HG03575 (cell line): Measurements from ENCODE around the gene MEGF11.

Experiments
- ATAC-seq: cut with Tn5 transposase; IDR thresholded peaks from one replicate; pipeline ENCODE4 v1.9.1; 2021; ENCODE audit not compliant: unreplicated experiment, insufficient number of reproducible peaks, low FRiP score; ENCODE audit errors: extremely low read depth

Gene MEGF11

DNA sequence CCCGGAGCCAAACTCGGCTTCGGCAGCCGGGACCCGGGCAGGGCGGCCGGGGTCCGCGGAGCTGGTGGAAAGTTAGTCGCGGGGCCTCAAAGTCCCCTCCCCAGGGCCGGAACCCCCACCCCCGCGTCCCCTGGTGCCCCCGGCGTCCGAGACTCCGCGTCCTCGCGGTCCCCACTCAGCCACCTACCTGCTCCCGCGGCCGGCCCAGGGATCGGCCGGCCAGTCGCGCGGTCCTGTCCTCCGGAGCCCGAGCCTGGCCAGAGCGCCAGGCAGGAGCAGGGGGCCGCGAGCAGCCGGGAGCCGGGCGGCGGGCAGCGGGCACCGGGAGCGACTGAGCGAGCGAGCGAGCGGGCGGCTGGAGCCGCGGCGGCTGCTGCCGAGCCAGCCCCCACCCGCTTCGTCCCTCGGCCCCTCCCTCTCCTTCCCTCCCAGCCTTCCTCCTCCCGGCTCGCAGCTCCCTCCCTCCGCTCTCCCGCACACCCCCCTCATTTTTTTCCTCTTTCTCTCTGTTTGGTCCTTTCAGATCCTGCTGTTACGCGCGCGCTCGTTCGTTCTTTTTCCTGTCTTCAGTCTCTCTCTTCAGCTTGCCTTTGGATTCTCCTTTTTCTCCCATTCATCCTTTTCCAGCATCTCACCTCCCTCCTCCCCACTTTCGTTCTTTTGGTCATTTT lies at the start of gene MEGF11:
MEGF11 (minus strand) TSS at position 333 of the 671 bp plus-strand sequence. CDS start 125,347 bp downstream, outside the sequence.
- ATAC-seq, result no peak

DNA sequence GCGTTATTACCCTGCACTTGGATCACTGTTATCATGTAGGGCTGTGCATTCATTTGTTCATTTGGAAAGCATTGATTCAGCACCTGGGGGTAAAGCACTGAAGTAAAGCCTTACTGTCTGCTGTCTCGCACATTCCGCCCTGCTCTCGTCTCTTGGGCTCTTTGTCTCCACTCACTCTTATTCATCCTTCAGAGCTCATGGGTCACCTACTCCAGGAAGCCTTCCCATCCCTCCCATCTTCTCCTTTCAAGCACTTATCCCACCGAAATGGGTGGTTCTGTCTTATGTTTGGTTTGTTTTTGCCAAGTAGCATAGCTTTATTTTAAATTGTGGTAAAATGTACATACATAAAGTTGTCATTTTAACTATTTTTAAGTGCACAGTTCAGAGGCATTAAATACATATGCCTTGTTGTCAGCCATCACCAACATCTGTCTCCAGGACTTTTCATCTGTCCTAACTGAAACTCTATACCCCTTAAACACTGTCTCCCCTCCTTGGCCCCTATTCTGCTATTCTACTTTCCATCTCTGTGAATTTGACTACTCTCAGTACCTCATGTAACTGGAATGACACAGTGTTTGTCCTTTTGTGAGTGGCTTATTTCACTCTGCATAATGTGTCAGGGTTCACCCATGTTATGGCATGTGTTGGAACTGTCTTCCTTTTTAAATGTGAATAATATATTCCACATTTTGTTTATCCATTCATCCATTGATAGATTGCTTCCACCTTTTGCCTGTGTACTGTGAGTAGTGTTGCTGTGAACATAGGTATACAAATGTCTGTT lies 49.1 kb upstream of the MEGF11 start:
- ATAC-seq, result no peak

DNA sequence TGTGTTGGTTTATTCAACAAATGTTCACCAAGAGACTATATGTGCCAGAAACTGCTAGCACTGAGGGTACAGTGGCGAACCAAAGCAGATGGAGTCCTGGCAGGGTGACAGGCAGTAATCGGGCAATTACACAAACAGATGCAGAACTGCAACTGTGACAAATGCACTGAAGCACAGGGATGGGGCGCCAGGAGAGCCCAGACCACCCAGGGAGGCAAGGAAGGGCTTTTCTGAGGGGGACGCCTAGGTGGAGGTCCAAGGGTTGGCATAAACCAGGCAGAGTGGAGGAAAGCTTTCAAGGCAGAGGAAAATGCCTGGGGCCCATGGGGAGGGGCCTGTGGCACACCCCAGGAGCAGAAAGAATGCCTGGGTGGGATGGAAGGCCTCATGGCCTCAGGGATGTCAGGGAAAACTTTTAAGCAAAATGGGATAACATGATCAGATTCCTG lies 45.3 kb upstream of the MEGF11 start:
- ATAC-seq, result no peak

DNA sequence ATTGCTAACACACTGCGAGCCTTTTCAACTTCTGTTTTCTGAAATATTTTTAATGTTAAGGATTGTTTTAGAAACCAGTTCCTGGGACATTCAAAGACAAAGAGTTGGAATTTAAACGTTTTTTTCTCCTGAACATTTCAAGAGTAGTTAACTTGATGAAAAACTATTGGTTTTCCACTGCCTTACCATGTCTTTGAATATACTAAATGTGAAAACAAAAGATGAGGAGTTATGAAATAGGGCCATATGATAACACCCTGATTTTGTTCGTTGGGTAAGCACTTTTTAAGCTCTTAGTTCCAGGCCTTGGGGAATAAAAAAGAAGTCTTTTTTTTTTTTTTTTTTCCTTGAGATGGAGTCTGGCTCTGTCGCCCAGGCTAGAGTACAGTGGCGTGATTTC lies 42.6 kb upstream of the MEGF11 start:
- no peak for ATAC-seq

DNA sequence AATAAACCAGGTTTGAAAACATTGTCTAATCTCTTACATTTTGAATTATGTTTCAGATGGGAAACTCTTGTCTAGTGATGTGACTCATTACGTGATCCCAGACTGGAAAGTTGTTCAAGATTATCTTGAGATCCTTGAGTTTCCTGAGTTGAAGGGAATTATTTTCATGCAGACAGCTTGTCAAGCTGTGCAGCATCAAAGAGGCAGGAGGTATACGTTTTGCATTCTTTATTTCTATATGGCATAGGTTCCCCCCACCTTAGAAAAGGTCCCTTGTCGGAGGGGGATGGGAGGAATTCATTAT lies 41.3 kb upstream of the MEGF11 start:
- no peak for ATAC-seq

DNA sequence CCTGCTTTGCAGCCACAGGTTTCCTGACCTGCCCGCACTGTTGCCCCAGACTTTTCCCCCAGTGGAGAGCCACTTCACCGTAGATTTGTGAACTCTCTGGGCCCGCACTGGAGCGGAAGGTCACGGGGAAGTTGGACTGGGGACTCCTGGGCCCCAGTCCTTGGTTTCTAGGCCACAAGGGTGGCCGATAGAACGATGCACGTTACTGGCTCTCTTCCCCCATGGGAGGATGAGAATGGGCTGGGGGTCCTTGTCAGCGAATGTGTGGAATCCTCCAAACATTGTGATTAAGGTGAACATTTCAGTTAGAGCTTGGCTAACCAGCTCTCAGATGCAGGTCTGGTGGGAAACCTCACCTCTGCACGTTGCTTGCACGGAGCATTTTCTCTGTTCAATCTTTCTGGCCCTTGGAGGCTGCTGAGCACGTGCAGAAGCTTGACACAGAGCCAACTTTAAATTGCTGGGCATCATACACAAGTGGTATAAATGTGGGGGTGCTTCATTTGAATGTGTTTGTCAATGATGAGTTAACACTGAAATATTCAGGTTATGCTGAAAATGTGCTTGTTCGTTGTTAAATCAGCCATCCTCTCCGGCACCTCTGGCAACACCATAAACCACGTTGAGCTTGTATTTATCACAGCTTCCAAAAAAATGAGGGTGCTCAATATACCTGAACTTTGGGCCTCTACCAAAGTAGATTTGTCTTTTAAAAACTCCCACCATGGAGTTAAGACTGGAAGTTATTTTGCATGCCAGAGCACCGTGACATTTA lies 40.8 kb upstream of the MEGF11 start:
- no peak for ATAC-seq

DNA sequence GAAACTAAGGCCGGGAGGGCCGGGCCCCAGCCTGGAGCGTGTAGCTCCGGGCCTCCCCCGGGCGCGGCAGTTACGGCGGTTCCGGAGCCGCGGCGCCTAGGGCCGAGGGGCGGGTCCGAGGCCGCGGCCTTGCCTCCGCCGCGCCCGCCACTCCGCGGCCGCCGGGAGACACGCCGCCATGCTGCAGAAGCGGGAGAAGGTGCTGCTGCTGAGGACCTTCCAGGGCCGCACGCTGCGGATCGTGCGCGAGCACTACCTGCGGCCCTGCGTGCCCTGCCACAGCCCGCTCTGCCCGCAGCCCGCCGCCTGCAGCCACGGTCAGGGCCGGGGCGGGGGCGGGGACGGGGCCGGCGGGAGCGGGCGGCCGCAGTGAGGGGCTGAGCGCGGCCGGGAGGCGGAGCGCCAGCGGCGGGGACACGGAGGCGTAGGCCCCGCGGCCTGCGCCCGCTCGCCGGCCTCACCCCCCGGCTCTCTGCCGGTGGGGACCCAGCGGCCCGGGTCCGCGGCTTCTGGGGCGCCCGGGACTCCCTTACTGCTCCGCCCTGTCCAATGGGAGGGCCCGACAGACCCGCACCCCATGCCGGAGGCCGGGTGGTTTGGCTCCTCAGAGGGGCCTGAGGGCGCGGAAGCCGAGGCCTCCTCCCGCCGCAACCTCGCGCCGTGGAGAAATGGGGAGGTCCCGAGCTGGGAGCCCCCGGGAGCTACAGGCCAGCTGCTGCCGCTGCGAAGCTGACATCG lies 40.0 kb upstream of the MEGF11 start, which contains the start of gene DIS3L:
DIS3L (plus strand) TSS at position 150 of the 738 bp plus-strand sequence; CDS start at position 179, 29 bp downstream.
- ATAC-seq, result no peak

DNA sequence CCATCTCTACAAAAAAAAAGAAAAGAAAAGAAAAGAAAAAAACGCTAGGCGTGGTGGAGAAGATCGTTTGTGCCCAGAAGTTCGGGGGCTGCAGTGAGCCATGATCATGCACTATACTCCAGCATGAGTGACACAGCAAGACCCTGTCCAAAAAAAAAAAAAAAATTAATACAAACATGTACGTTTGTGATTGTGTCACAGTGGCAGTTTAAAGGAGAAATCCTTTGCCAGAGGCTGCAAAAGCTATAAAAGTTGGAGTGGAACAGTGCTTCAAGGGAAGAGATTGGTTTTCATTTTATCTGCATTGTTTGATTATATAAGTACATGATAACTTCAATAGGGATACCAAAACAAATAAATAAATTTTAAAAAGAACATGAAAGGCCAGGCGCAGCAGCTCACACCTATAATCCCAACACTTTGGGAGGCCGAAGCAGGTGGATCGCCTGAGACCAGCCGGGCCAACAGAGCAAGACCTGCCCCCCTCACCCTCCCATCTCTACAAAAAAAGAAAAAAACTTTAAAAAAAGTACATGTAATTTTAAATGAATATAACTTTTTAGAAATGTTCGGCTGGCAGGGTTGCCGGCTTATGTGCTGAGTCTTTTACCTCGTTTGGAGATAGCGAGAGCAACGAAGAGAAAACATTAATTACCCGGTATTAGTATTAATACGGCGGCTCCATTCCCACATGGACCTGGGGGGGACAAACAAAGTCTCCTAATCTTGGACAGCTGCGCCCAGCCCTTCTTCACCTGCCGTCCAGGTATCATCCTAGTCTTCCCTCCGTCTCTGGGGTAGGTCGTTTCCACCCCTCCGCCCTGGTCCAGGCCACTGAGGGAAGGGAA lies 39.2 kb upstream of the MEGF11 start:
- no peak for ATAC-seq

DNA sequence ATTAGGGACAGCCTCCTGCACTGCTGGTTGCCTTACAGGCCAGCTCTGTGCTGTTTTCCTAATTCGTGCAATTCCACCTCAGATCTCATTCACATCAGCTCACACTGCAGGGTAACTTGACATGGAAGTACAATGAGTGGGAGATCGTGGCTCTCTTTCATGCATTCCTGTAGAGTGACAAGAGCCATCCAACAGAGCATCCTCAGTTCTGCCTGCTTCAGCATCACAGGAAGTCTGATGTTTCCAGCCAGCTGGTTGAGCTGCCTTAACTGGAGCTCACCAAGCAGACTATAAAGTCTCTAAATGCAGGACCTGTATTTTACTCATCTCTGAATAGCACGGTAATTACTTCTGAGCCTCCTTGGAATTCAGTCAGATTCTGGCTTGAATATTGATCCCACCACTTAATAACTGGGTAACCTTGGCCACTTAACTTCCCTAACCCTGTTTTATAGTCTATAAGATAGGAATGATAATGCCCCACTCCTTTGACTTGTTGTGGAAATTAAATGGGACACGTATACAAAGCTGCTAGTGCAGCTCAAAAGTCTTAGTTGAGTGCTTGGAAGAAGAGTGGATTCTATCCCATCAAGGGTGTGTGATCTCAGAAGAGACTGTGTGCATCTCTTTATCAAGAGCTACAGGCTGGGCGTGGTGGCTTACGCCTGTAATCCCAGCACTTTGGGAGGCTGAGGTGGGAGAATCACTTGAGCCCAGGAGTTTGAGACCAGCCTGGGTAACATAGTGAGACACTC lies 38.4 kb upstream of the MEGF11 start:
- ATAC-seq, result no peak

DNA sequence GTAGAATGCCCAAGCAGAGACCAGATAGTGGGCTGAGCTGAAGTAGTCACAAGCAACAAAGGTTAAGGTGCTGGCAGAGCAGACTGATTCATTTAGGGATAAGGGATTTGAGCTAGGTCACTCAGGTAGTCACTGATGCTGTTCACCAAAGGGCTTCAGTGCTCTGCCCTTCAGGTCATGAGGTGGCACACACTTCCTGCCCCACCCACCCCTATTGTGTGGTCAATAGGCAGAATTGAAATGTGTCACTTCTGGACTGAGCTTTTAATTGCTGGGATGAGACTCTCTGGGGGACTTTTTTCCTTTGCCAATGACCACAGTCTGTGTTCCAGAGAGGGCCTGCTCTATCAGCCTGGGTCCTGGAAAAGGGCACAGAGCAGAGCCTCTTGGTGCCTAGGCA lies 37.0 kb upstream of the MEGF11 start:
- no peak for ATAC-seq

DNA sequence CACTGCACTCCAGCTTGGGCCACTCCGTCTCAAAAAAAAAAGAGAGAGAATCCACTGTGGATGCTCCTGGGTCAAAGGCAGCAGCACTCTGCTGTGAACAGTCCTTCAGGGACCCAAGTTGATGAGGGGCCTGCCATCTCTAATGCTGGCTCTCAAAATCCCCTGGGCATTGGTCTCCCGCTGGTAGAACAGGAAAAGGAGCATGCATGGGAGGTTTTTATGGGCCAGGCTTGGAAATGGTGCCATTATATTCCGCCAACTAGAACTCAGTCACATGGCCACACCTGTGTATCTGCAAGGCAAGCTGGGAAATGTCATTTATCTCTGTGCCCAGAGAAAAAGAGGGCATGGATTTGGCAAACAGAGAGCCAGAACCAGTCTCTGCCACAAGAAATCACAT lies 36.5 kb upstream of the MEGF11 start:
- ATAC-seq, result no peak

DNA sequence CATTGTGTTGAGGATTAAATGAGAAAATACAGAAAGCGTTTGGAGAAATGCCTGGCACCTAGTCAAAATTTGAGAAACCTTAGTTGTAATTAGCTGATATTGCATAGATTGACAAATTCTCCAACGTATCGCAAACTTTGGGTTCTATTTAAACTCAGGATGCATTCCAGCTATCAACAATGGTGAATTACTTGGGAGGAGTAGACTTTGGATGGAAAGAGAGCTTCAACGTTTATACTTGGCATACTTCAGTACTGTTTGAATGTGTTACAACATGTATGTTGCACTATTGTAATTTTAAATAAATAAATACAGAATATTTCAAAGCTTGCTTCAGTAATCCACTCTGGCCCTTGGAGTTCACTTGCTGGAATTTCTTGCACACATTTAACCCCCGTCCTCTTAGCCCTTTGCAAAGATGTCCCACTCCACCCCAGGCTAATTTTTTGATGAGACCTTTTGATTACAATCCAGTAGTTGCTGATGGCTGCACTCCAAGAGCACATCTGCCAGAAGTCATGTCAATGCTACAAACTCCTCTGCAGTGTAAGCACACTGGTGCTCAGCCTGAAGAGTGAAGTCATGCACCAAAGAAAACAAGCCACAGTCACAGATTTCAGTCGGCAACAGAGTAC lies 35.1 kb upstream of the MEGF11 start:
- ATAC-seq, result no peak

DNA sequence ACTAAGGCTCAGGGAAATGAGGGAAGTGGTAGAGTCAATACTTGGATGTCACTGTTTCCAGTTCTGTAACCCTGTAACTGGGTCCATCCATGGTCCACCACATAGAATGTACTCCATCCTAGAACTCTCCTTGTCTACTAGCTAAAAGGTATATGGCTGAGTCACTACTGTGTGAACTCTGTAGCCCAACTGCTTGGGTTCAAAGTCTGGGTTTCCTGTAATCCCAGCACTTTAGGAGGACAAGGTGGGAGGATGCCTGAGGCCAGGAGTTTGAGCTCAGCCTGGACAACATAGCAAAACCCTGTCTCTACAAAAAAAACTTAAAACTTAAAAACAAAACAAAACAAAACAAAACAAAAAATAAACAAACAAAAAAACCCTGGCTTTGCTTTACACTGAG lies 34.5 kb upstream of the MEGF11 start:
- no peak for ATAC-seq

DNA sequence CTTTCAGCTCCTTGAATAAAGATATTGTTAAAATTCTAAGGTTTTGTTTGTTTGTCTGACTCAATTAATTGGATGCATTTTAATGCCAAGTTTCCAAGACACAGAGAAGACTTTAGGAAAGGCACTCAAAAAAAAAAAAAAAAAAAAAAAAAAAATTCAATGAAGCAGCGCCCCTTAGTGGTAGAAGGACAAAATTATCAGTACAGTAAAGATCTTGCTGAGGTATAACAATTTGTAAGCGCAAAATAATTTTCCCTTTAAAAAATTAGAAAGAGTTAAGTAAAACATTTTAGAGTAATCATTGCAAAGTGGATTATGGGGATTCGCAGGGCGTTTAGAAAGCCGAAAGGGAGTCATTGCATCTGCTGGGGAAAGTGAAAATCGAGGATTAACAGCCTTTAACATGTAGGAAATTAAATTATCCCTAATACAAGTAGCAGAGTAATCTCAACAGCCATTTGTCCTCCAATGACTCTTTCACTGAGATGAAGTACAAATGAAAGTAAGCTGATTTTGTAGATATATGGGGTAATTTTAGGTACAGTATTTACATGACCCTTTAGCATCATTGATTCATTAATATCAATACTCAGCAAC lies 34.0 kb upstream of the MEGF11 start:
- ATAC-seq, result no peak

DNA sequence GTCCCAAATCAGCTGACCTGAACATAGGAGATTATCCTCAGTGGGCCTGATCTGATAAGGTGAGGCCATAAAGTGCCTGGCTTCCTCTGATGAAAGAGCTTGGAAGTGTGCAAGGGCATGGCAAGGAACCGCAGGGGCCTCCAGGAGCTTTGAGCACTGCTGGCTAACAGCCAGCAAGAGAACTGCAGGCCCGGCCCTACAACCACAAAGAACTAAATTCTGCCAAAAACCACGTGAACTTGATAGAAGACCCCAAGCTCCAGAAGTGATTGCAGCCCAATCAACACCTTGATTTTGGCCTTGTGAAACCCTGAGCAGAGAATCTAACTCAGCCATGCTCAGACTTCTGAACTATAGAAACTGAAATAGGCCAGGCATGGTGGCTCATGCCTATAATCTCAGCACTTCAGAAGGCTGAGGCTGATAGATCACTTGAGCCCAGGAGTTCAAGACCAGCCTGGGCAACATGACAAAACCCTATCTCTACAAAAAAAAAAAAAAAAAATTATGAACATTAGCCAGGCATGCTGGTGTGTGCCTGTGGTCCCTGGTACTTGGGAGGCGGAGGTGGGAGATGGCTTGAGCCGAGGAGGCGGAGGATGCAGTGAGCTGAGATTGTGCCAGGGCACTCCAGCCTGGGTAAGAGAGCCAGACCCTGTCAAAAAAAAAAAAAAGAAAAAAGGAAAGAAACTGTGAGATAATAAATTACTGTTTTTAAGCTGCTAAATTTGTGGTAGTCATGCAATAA lies 32.2 kb upstream of the MEGF11 start:
- no peak for ATAC-seq

DNA sequence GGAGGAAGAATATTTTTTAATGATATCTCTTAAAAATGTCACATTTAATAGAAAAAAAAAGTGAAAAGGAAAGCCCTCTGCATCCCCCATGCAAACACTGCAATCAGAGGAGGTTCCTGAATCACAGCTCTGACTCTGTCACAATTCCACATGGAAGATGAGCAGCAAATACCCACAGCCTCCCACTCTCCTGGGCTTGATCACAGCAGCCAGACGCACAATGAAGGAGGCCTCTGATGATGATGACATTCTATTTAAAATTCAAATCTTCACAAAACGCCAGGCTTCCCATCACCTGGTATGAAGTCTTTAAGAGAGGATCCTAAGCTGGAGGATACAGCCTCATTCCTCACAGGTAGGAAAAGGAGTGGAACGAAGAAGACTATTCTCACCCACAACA lies 30.7 kb upstream of the MEGF11 start:
- ATAC-seq, result no peak
